ENCODE results near the gene ART5.

ART5 gene, protein sequence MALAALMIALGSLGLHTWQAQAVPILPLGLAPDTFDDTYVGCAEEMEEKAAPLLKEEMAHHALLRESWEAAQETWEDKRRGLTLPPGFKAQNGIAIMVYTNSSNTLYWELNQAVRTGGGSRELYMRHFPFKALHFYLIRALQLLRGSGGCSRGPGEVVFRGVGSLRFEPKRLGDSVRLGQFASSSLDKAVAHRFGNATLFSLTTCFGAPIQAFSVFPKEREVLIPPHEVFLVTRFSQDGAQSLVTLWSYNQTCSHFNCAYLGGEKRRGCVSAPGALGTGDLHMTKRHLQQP

DNA sequence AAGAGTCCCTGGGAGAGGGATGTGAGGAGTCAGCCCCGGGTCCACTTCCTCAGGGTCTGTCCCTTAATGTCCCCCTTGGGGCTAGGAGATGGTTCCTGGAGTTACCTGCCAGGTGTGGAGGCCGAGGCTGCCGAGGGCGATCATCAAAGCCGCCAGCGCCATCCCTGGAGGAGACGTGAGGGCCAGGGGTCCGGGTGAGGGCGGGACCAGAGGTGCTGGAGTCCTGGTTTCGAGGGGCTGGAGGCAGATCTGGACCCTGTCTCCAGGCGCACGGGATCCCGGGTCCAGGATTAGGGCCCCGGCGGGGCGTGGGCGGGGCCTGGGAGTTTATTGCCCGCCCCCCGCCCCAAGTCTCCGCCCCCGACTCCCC, at the start of gene ART5:
TSS of gene ART5 (minus strand) at position 292 of the 370 bp plus-strand sequence. CDS start at position 162, 130 bp downstream.
- peak within 1 kb of the TSS; percentile 57 for H3K4me3 ChIP-seq (ENCODE audit: low read length)
- DNase-seq (ENCODE audit: low read depth) = no peak
- TF ChIP-seq, protein P1, sequence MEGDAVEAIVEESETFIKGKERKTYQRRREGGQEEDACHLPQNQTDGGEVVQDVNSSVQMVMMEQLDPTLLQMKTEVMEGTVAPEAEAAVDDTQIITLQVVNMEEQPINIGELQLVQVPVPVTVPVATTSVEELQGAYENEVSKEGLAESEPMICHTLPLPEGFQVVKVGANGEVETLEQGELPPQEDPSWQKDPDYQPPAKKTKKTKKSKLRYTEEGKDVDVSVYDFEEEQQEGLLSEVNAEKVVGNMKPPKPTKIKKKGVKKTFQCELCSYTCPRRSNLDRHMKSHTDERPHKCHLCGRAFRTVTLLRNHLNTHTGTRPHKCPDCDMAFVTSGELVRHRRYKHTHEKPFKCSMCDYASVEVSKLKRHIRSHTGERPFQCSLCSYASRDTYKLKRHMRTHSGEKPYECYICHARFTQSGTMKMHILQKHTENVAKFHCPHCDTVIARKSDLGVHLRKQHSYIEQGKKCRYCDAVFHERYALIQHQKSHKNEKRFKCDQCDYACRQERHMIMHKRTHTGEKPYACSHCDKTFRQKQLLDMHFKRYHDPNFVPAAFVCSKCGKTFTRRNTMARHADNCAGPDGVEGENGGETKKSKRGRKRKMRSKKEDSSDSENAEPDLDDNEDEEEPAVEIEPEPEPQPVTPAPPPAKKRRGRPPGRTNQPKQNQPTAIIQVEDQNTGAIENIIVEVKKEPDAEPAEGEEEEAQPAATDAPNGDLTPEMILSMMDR (conservative IDR thresholded peaks at IDR 0.05; ENCODE audit: low read length) = no peak

DNA sequence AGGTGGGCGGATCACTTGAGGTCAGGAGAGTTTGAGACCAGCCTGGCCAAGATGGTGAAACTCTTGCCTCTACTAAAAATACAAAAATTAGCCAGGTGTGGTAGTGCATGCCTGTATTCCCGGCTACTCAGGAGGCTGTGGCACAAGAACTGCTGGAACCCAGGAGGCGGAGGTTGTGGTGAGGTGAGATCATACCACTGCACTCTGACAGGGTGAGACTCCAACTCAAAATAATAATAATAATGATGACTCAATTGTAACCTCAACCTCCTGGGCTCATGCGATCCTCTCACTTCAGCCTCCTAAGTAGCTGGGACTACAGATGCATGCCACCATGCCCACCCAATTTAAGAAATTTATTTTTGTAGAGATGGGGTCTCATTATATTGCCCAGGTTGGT, 45.0 kb upstream of the ART5 start:
- no peak for DNase-seq (ENCODE audit: low read depth)
- H3K4me3 ChIP-seq (ENCODE audit: low read length) = no peak overlapping the region
- TF ChIP-seq, protein P1 (conservative IDR thresholded peaks at IDR 0.05; ENCODE audit: low read length) = no peak

DNA sequence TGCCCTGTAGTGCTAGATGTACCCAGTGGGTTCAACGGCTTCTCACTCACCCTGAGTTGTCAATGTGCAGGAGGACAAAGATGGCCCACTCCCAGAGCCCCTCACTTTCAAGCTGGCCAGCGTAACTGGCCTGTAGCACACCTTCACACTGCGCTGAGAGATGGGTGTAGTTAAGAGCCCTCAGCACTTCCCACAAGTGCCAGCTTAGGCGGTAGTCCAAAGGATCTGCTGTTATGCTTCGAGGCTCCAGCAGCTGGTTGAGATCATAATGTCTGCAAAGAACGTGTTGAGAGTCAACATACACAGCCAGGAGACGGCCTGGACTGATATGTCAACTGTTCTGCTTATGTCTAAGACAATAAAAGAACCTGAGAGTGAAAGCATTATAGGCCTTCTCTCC, 44.1 kb upstream of the ART5 start:
- H3K4me3 ChIP-seq (ENCODE audit: low read length) = no peak overlapping the region
- no peak for DNase-seq (ENCODE audit: low read depth)

DNA sequence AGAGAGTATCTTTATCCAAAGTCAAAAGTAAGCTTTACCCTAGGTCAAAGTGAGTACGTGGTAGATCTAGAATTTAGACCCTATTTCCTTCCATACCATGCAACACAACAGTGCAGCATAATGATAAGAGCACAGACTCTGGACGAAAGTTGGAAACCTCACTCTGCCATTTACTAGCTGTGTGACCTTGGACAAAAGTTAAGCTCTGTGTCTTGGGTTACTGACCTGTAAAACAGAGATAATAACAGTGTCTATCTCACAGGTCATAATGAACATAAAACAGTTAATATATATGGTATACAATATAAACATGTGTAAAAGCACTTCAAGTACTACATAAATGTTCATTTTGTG, 43.0 kb upstream of the ART5 start:
- DNase-seq (ENCODE audit: low read depth) = no peak
- TF ChIP-seq, protein P1 (conservative IDR thresholded peaks at IDR 0.05; ENCODE audit: low read length) = no peak
- H3K4me3 ChIP-seq (ENCODE audit: low read length) = no peak overlapping the region

More for the DNA sequence above, 44.1 kb upstream of the ART5 start:
- TF ChIP-seq, protein P1 (conservative IDR thresholded peaks at IDR 0.05; ENCODE audit: low read length) = no peak

DNA sequence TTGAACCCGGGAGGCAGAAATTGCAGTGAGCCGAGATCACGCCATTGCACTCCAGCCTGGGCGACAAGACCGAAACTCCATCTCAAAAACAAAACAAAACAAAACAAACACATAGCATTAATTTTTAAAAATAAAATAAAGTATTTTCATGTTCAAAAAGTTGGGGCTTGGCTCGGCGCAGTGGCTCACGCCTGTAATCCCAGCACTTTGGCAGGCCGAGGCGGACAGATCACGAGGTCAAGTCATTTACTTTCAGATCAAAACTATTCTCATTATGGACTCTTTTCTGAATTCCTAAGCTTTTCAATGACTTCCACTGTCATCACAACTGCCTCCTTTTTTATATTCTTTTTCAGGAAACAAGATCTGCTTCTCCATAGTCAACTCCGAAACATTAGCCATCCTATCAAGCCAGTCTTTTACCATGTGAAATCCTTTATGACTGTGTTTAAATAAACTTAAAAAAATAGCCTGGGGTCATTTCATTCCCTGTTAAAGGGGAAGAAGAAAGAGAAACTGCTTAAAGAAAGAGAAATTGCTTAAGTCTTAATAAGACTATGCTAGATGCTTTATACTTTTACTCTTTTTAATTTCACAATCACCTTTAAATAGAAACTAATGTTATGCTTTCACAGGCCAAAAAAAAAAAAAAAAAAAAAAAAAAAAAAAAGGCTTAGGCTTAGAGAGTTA, 42.5 kb upstream of the ART5 start:
- no peak for DNase-seq (ENCODE audit: low read depth)

DNA sequence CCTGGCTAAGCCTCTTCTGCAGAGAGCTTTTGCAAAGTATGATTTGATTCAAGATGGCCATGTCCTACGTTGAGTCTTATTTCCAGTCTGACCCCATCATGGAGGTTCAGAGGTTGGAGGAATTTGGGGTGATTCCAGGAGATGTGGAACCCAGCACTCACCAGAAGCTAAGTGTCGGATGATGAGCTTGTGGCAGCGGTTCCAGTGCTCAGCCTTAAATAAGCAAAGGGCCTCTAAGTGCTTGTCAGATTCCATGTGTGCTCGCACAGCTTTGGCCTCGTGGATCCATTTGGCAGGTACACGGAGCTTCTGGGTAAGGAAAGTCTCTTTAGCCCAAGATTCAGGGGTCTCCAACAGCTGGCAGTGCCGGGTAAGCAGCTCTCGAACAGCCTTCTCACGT, 41.2 kb upstream of the ART5 start:
- H3K4me3 ChIP-seq (ENCODE audit: low read length) = no peak overlapping the region
- no peak for DNase-seq (ENCODE audit: low read depth)

More for the DNA sequence above, 42.5 kb upstream of the ART5 start:
- H3K4me3 ChIP-seq (ENCODE audit: low read length) = no peak overlapping the region
- TF ChIP-seq, protein P1 (conservative IDR thresholded peaks at IDR 0.05; ENCODE audit: low read length) = no peak

More for the DNA sequence above, 41.2 kb upstream of the ART5 start:
- TF ChIP-seq, protein P1 (conservative IDR thresholded peaks at IDR 0.05; ENCODE audit: low read length) = no peak
